Mesenchymal stem cell (in vitro differentiated cells and primary cell): ENCODE results near the gene TTPAL.
A peak's percentile ranks its signal among the peaks of the same experiment; 100 is the strongest.

ENCODE experiments used
- DNase-seq: peaks from one replicate; pipeline ENCODE4 v3.0.0-alpha.2; 2013
- H2AFZ ChIP-seq: one replicate; pipeline ENCODE4 v1.6.1; 2013; ENCODE audit warnings: low read depth, mild to moderate bottlenecking, control low read depth, inconsistent platforms, low read length, moderate library complexity
- H2AK5ac ChIP-seq: 2 replicates; pipeline ENCODE4 v1.6.1; 2013; ENCODE audit warnings: low read length, moderate library complexity, mild to moderate bottlenecking, inconsistent platforms; ENCODE audit not compliant: severe bottlenecking
- H2BK120ac ChIP-seq: one replicate; pipeline ENCODE4 v1.6.1; 2013; ENCODE audit warnings: low read depth, mild to moderate bottlenecking, inconsistent platforms, low read length, moderate library complexity
- H2BK12ac ChIP-seq, 2 experiments: one replicate each; pipeline ENCODE4 v1.6.1; 2013; ENCODE audit warnings: inconsistent platforms in 2 of 2, low read length in 2 of 2, mild to moderate bottlenecking in 2 of 2, moderate library complexity in 2 of 2, control low read depth in 1 of 2
- H2BK15ac ChIP-seq: one replicate; pipeline ENCODE4 v1.6.1; 2013; ENCODE audit warnings: mild to moderate bottlenecking, low read depth, inconsistent platforms; ENCODE audit not compliant: poor library complexity, severe bottlenecking
- H2BK5ac ChIP-seq: 2 replicates; pipeline ENCODE4 v1.6.1; 2013; ENCODE audit warnings: low read depth, mild to moderate bottlenecking, low read length, control low read depth, inconsistent platforms; ENCODE audit not compliant: poor library complexity, severe bottlenecking
- H3K14ac ChIP-seq, 2 experiments: one replicate each; pipeline ENCODE4 v1.6.1; 2013; ENCODE audit warnings: inconsistent platforms in 2 of 2, low read length in 2 of 2, control low read depth in 1 of 2, mild to moderate bottlenecking in 1 of 2, moderate library complexity in 1 of 2
- H3K18ac ChIP-seq, 2 experiments: one replicate each; pipeline ENCODE4 v1.6.1; 2013; ENCODE audit warnings: inconsistent platforms in 2 of 2, low read length in 2 of 2, control low read depth in 1 of 2, low read depth in 1 of 2, mild to moderate bottlenecking in 1 of 2
- H3K23ac ChIP-seq, 2 experiments: one replicate each; pipeline ENCODE4 v1.6.1; 2013; ENCODE audit warnings: inconsistent platforms in 2 of 2, low read length in 2 of 2, mild to moderate bottlenecking in 2 of 2, moderate library complexity in 2 of 2, control low read depth in 1 of 2
- H3K27ac ChIP-seq: 2 replicates; pipeline ENCODE4 v1.5.1; 2013; ENCODE audit warnings: mild to moderate bottlenecking, moderate library complexity, low read length, control low read depth, inconsistent platforms; ENCODE audit not compliant: poor library complexity, severe bottlenecking
- H3K27me3 ChIP-seq, 2 experiments: 2 replicates each; pipeline versions ENCODE4 v1.6.1 to v1.7.0; 2013; ENCODE audit warnings: low read length in 2 of 2, mild to moderate bottlenecking in 2 of 2, moderate library complexity in 2 of 2, control low read depth in 1 of 2, inconsistent platforms in 1 of 2; ENCODE audit not compliant: control insufficient read depth in 1 of 2, insufficient read depth in 1 of 2
- H3K36me3 ChIP-seq, 2 experiments: 2 replicates each; pipeline versions ENCODE4 v1.6.1 to v1.7.0; 2013; ENCODE audit warnings: low read length in 2 of 2, control low read depth in 1 of 2, inconsistent platforms in 1 of 2, low read depth in 1 of 2, mild to moderate bottlenecking in 1 of 2; ENCODE audit not compliant: insufficient read depth in 2 of 2, control insufficient read depth in 1 of 2
- H3K4ac ChIP-seq, 2 experiments: one replicate each; pipeline ENCODE4 v1.6.1; 2013; ENCODE audit warnings: inconsistent platforms in 2 of 2, low read length in 2 of 2, mild to moderate bottlenecking in 2 of 2, moderate library complexity in 2 of 2, control low read depth in 1 of 2, low read depth in 1 of 2
- H3K4me1 ChIP-seq: 2 replicates; pipeline ENCODE4 v1.6.1; 2013; ENCODE audit warnings: low read depth, low read length, control low read depth; ENCODE audit not compliant: control insufficient read depth, insufficient read depth
- H3K4me2 ChIP-seq: 2 replicates; pipeline ENCODE4 v1.6.1; 2013; ENCODE audit warnings: low read length, mild to moderate bottlenecking, inconsistent platforms; ENCODE audit not compliant: poor library complexity, severe bottlenecking
- H3K4me3 ChIP-seq, 2 experiments: 2 replicates each; pipeline versions ENCODE4 v1.5.1 to v1.7.0; 2013; ENCODE audit warnings: low read length in 2 of 2, mild to moderate bottlenecking in 2 of 2, control low read depth in 1 of 2, low read depth in 1 of 2; ENCODE audit not compliant: insufficient read depth in 1 of 2
- H3K79me1 ChIP-seq: replicated peaks from 2 replicates; pipeline ENCODE4 v1.6.1; 2013; ENCODE audit warnings: mild to moderate bottlenecking, control low read depth, low read length, inconsistent platforms; ENCODE audit not compliant: poor library complexity, severe bottlenecking
- H3K9ac ChIP-seq: 2 replicates; pipeline ENCODE4 v1.7.0; 2013; ENCODE audit warnings: mild to moderate bottlenecking, low read length, moderate library complexity
- H3K9me3 ChIP-seq: 2 replicates; pipeline ENCODE4 v1.7.0; 2013; ENCODE audit warnings: mild to moderate bottlenecking, low read length; ENCODE audit not compliant: control insufficient read depth
- H4K8ac ChIP-seq: one replicate; pipeline ENCODE4 v1.6.1; 2013; ENCODE audit warnings: inconsistent platforms, mild to moderate bottlenecking, low read length, moderate library complexity
- H4K91ac ChIP-seq: one replicate; pipeline ENCODE4 v1.6.1; 2013; ENCODE audit warnings: mild to moderate bottlenecking, low read length, inconsistent platforms
- WGBS: methylation state at CpG from one replicate; pipeline ENCODE4 v1.1.7; 2013; ENCODE audit warnings: mixed read lengths; 5-methylcytosine and 5-hydroxymethylcytosine counted together

TTPAL gene

DNA sequence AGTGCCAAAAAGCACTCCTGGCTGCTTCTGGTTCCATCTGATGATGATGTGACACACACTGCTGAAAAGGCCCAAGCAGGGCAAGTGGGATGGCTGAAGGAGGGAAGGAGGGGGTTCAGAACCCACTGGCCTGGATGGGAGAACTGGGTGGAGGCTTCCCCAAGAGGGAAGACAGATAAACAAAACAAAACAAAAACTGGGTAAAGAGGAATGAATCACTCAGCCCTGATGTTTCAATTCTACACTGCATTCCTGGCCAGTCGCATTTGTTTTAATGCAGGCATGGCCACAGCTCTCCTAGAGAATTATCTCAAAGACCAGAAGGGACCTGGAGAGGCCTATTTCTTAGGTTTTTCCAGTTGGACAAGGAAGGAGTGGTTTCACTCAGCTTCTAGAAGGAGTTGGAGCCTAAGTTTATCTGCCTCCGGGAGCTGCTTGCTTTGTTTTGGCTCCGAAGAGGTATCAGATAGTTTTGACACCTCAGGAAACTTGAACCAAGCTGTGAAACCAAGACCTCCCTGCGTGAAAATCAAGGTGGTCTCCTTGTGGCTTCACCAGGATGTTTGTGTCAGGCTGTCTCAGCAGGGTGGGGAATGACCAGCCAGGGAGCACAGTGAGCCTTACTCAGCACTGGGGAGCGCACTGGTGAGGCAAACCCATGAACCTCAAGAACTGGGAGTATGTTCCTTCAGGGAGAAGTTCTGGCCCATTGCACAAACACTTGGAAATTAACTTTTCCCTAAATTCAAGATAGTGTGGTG is 16.1 kb downstream of the TTPAL start:
- Histone ChIP-seq H2BK12ac (peak overlapping the region; percentile 37 to 41), H3K23ac (no peak overlapping the region), H3K14ac (no peak overlapping the region), H3K4me2 (no peak overlapping the region), H2BK5ac (no peak overlapping the region), H4K8ac (peak overlapping the region; percentile 21), H2AK5ac (no peak overlapping the region), H2BK120ac (no peak overlapping the region), H3K9ac (peak overlapping the region; percentile 82), H3K4me1 (peaks cover 4% of the 10 kb centered on the region), H3K79me1 (peaks cover 15% of the 10 kb centered on the region), H3K9me3 (no peaks in the 10 kb centered on the region), H3K27ac (peak overlapping the region; percentile 13), H2AFZ (no peak overlapping the region), H4K91ac (peak overlapping the region; percentile 23), H3K27me3 (no peaks in the 10 kb centered on the region), H3K36me3 (peaks cover 22 to 77% of the 10 kb centered on the region in 2 experiments), H3K18ac (no peak overlapping the region), H3K4me3 (peak overlapping the region in 1 of 2 experiments; percentile 26), H3K4ac (peak overlapping the region in 1 of 2 experiments; percentile 39), H2BK15ac (no peak overlapping the region)
- WGBS: 57% methylated on average over 5 of the region's 5 CpGs
- DNase-seq: peak; percentile 72

DNA sequence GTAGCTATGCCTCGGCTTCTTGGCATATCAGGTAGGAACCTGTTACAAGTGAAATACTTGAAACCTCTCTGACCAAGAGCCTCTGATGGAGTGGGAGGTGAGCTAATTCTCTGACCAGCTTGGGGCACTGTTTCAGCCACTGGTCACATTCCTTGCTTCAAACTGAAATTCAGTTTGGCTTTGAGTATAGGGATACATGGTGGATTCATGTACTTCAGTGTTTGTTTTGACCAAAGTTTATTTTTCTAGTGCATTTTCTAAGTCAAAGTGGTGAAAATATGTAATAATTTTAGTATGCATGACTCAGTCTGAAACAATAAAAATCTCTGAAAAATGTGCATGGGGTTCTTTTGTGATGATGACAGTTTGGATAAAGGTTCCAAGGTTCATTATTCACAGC is 18.6 kb downstream of the TTPAL start:
- 97% methylated on average over 1 of the region's 1 CpG for whole genome bisulfite sequencing
- Histone ChIP-seq H3K9ac (peak overlapping the region; percentile 75), H3K9me3 (no peaks in the 10 kb centered on the region), H2BK5ac (no peak overlapping the region), H3K14ac (no peak overlapping the region), H3K79me1 (peaks cover 6% of the 10 kb centered on the region), H2BK12ac (peak overlapping the region in 1 of 2 experiments; percentile 33), H2BK15ac (no peak overlapping the region), H2AK5ac (no peak overlapping the region), H4K8ac (no peak overlapping the region), H3K4ac (no peak overlapping the region), H3K27me3 (no peaks in the 10 kb centered on the region), H3K18ac (no peak overlapping the region), H3K36me3 (peaks cover 13 to 74% of the 10 kb centered on the region in 2 experiments), H4K91ac (no peak overlapping the region), H3K4me1 (peaks cover 4% of the 10 kb centered on the region), H3K23ac (no peak overlapping the region), H3K4me3 (no peak overlapping the region), H2BK120ac (no peak overlapping the region), H2AFZ (no peak overlapping the region), H3K4me2 (no peak overlapping the region), H3K27ac (peak overlapping the region; percentile 12)
- DNase-seq: no peak

DNA sequence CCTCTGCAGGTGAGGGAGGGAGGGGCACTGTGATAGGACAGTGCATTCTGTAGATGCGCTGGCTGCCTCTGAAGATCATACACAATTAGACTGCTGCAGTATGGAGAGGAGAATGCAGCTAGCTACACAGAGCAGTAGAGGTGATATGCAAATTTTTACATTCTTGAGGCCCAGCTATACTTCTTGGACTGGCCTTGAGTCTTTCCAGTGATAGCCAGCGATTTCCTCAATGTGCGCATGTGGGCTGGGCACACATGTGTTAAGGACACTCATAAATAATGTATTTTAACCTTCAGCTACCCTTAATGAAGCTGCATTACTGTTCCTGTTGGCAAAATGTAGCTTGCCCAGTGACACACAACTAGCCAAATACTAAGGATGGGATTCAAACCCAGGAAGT is 19.0 kb downstream of the TTPAL start:
- WGBS: 99% methylated on average over 3 of the region's 3 CpGs
- no peak overlapping the region for H2AFZ ChIP-seq

DNA sequence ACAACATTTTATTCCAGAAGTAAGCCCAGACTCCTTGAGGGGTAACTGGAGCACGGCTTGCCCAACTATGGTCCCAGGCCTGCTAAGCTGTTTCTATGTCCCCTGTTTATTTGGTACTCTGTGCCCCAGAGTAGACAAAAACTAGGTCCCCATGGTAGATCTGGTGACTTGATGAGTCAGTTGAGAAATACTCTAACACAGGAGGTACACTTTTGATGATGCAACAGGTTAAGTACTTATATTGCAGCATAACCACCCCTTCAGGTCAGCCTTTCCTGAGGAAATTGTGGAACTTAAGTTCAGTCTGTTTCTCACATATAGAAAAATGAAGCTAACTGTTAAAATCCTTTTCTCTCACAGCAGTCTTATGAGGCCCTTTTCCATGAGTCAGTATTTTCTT is 19.6 kb downstream of the TTPAL start:
- 100% methylated on average over 1 of the region's 1 CpG for WGBS
- Histone ChIP-seq H2AK5ac (no peak overlapping the region), H2BK120ac (no peak overlapping the region)

More for the DNA sequence above, 19.0 kb downstream of the TTPAL start:
- Histone ChIP-seq H3K4me1 (peaks cover 4% of the 10 kb centered on the region), H3K14ac (no peak overlapping the region), H4K8ac (peak overlapping the region; percentile 41), H3K9ac (peak overlapping the region; percentile 75), H3K4me3 (no peak overlapping the region), H3K4me2 (no peak overlapping the region), H3K4ac (no peak overlapping the region), H3K9me3 (no peaks in the 10 kb centered on the region), H3K27ac (peak overlapping the region; percentile 55), H3K36me3 (peaks cover 11 to 74% of the 10 kb centered on the region in 2 experiments), H2BK120ac (no peak overlapping the region), H2BK15ac (no peak overlapping the region), H3K23ac (no peak overlapping the region), H3K18ac (no peak overlapping the region), H2AK5ac (no peak overlapping the region), H2BK5ac (no peak overlapping the region), H3K79me1 (peaks cover 4% of the 10 kb centered on the region), H3K27me3 (no peaks in the 10 kb centered on the region), H2BK12ac (peak overlapping the region in 1 of 2 experiments; percentile 33), H4K91ac (no peak overlapping the region)
- no peak for DNase-seq

More for the DNA sequence above, 19.6 kb downstream of the TTPAL start:
- Histone ChIP-seq H3K9me3 (no peaks in the 10 kb centered on the region), H3K4me1 (peaks cover 4% of the 10 kb centered on the region), H2BK15ac (no peak overlapping the region), H3K14ac (no peak overlapping the region), H3K27me3 (no peaks in the 10 kb centered on the region), H3K9ac (peak overlapping the region; percentile 75), H3K79me1 (peaks cover 4% of the 10 kb centered on the region), H3K23ac (no peak overlapping the region), H2AFZ (no peak overlapping the region), H4K8ac (no peak overlapping the region), H3K18ac (no peak overlapping the region), H3K27ac (peak overlapping the region; percentile 55), H4K91ac (no peak overlapping the region), H2BK5ac (no peak overlapping the region), H3K4ac (peak overlapping the region in 1 of 2 experiments; percentile 2), H3K36me3 (peaks cover 14 to 74% of the 10 kb centered on the region in 2 experiments), H2BK12ac (no peak overlapping the region), H3K4me3 (no peak overlapping the region), H3K4me2 (no peak overlapping the region)
- DNase-seq: peak; percentile 94
